ENCODE measurements around the gene MTFR2.

The MTFR2 gene

GRCh38 chr6:136289579-136290409 lies 39.7 kb upstream of the MTFR2 start, which contains the start of gene BCLAF1 (continued):
- TF ChIP-seq REST (tag by site-specific recombination; IDR thresholded peaks at IDR 0.05) (peak; percentile 30), ZFP69B (tag by site-specific recombination; IDR thresholded peaks at IDR 0.05) (peak; percentile 15; the same call in 1 of the 2 replicates), TSHZ1 (tag by site-specific recombination; IDR thresholded peaks at IDR 0.05; ENCODE audit: borderline replicate concordance) (no peak; the same call in 1 of the 2 replicates), ZBTB10 (tag by site-specific recombination; IDR thresholded peaks at IDR 0.05) (no peak; the same call in 1 of the 2 replicates), ZNF10 (tag by site-specific recombination; IDR thresholded peaks at IDR 0.05) (no peak), ZNF580 (tag by site-specific recombination; IDR thresholded peaks at IDR 0.05) (peak; percentile 99), SP3 (tag by site-specific recombination; IDR thresholded peaks at IDR 0.05) (peak; percentile 93), PBX3 (CRISPR knock-in tag; IDR thresholded peaks at IDR 0.05) (peak; percentile 23; the same call in 1 of the 2 replicates), ZBTB7A (tag by site-specific recombination; IDR thresholded peaks at IDR 0.05; ENCODE audit: low read depth) (0 out of 2 replicates have a peak, but pooled peaks have one; percentile 58), ZNF302 (tag by site-specific recombination; IDR thresholded peaks at IDR 0.05; ENCODE audit: low read depth) (no peak), ZNF114 (tag by site-specific recombination; IDR thresholded peaks at IDR 0.05) (no peak), ZBTB8A (tag by site-specific recombination; IDR thresholded peaks at IDR 0.05) (peak; percentile 20; the same call in 1 of the 2 replicates), MZF1 (tag by site-specific recombination; IDR thresholded peaks at IDR 0.05; ENCODE audit: borderline replicate concordance) (no peak), ZNF623 (tag by site-specific recombination; IDR thresholded peaks at IDR 0.05) (no peak), ATF2 (tag by site-specific recombination; IDR thresholded peaks at IDR 0.05; ENCODE audit: low read depth) (no peak), ZNF660 (tag by site-specific recombination; IDR thresholded peaks at IDR 0.05) (peak; percentile 11), BCL11A (tag by site-specific recombination; IDR thresholded peaks at IDR 0.05; ENCODE audit: low read depth) (no peak), IKZF3 (tag by site-specific recombination; IDR thresholded peaks at IDR 0.05) (no peak), ZNF561 (tag by site-specific recombination; IDR thresholded peaks at IDR 0.05; ENCODE audit: borderline replicate concordance) (no peak; the same call in 1 of the 2 replicates), ZSCAN23 (tag by site-specific recombination; IDR thresholded peaks at IDR 0.05) (peak; percentile 74; the same call in 1 of the 2 replicates), ZNF335 (tag by site-specific recombination; conservative IDR thresholded peaks at IDR 0.05) (peak; percentile 83), ZBTB11 (tag by site-specific recombination; conservative IDR thresholded peaks at IDR 0.05; ENCODE audit: low read depth) (peak; percentile 87)
